ENCODE measurements around the gene TP53I13.

The TP53I13 gene

GRCh38 chr17:29577001-29577370, 8.5 kb downstream of the TP53I13 start:
- no peak for TF ChIP-seq CTCF (conservative IDR thresholded peaks at IDR 0.05; ENCODE audit: low read depth, low read length)
- H3K4me3 ChIP-seq (ENCODE audit: low read length): no peak overlapping the region
- no peak for DNase-seq (ENCODE audit: low read depth)

GRCh38 chr17:29577385-29578211, 9.1 kb downstream of the TP53I13 start:
- H3K4me3 ChIP-seq (ENCODE audit: low read length): no peak overlapping the region
- no peak for TF ChIP-seq CTCF (conservative IDR thresholded peaks at IDR 0.05; ENCODE audit: low read depth, low read length)
- no peak for DNase-seq (ENCODE audit: low read depth)

DNA sequence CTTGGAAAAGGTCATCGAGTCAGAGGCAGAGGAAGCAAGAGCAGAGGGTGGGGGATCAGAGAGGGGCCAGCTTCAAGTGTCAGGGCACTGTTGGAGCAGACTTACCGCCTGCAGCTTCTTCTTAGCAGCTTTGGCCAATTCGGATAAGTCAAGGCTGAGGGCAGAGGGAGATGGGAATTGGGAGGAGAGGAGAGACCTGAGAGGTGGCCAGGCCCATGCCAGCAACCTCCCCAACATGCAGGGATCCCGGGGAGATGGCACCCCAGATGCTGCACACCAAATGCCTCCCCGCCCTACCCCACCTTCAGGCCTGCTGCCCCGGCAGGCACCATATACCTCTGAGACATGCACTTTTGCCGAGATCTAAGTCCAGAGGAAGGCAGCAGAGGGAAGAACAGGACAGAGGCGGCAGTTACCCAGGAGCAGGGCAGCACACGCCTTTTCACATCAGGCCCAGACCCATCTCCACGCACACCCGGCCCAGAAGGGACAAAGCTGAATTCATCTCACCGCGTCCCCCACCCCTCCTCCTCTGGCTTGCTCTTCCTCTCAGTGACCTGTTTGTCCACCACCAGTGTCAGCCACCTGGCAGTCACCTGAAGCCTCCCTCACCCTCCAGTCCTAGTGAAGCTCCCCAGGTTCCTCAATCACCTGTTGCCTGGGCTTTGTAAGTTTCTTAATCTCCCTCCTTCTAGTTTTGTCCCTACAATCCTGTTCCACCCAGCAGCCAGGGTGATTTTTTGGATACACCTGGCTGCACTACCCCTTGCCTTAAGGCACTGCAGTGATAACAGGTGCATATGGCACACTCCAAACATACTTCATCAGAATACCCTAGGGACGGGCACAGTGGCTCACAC, 10.4 kb downstream of the TP53I13 start:
- no peak for DNase-seq (ENCODE audit: low read depth)
- TF ChIP-seq CTCF (conservative IDR thresholded peaks at IDR 0.05; ENCODE audit: low read depth, low read length): no peak
- no peak overlapping the region for H3K4me3 ChIP-seq (ENCODE audit: low read length)

DNA sequence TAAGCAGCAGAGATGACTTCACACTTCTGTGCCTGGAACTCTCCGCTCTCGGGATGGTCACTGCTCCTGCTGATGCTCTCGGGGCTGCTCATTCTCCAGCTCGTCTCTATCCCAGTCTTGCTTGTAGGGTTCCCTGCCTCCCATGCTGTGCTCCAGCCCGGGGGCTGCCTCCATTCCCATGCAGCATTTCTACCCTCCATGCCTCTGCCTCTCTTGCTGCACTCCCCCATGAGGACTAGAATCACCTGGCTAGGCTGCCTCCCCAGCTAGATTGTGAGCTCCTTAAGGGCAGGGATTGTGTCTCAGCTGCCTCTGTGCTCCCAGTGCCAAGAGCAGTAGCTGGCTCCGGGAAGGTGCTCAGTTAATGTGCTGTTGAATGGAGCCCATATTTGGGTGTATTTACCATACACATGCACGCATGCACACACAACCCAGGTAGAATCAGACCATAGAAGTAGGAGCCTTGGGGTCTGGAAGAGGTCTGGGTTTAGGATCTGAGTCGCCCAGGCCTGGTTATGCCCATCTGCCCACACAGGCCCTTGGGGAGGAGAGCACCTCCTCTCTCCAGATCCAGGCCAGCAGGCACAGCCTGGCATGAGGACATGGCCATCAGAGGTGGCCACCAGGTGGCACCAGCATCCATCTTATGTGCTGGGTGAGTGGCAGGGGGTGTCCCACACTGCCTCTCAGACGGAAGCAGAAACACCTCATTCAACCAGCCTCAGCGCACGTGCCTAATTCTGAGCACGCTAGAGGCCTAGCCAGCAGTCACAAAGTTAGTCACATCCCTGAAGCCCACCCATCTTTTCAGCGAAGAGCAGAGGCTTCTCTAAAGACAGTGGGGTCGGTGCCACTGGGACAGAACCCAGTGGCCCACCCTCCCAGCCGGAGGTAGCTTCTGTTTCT, 11.6 kb downstream of the TP53I13 start:
- no peak for DNase-seq (ENCODE audit: low read depth)
- peak; percentile 91 for TF ChIP-seq CTCF (conservative IDR thresholded peaks at IDR 0.05; ENCODE audit: low read depth, low read length)
- no peak overlapping the region for H3K4me3 ChIP-seq (ENCODE audit: low read length)

GRCh38 chr17:29581583-29582253, 13.2 kb downstream of the TP53I13 start:
- H3K4me3 ChIP-seq (ENCODE audit: low read length): no peak overlapping the region
- no peak for TF ChIP-seq CTCF (conservative IDR thresholded peaks at IDR 0.05; ENCODE audit: low read depth, low read length)
- no peak for DNase-seq (ENCODE audit: low read depth)

DNA sequence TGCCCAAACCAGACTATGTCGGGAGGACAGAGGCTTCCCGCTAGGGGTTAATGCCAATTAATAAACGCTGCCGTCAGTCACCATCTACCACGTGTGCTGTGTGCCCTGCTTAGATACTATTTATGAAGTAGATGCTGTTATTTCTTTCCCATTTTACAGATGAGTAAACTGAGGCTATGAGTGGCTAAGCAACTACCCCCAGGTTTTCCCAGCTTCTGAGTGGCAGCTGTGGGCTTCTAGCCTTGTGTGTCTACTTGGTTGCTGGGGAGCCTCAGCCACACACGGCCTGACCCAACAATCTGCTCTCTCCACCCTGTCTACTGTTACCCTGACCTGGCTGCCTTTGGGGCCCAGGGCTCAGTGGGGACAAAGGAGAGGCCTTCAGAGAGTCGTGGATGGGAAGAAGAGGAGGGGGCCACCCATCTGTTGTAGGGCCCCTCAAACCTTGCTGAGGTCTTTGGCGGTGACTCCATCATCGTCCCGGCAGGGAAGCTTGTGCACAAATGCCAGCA, 13.8 kb downstream of the TP53I13 start:
- TF ChIP-seq CTCF (conservative IDR thresholded peaks at IDR 0.05; ENCODE audit: low read depth, low read length): no peak
- no peak overlapping the region for H3K4me3 ChIP-seq (ENCODE audit: low read length)
- DNase-seq (ENCODE audit: low read depth): no peak

All from retinal pigment epithelial cell (primary cell).